PC-3 (cell line): Measurements from ENCODE around the gene CLINT1.

ENCODE experiments used
- EZH2 ChIP-seq: fragments of 300-600 bp; sonication (generic); IDR thresholded peaks from one replicate; pipeline ENCODE4 v1.6.1; 2017; ENCODE audit warnings: antibody characterized with exemption, mild to moderate bottlenecking, low read length; ENCODE audit not compliant: unreplicated experiment
- EZH2phosphoT487 ChIP-seq: fragments of 300-600 bp; sonication (generic); IDR thresholded peaks from 2 replicates; pipeline ENCODE4 v1.6.1; 2018; ENCODE audit warnings: mild to moderate bottlenecking, antibody characterized with exemption, low read length, borderline replicate concordance
- TF ChIP-seq, protein P1 (sequence below): fragments of 300-600 bp; sonication (generic); conservative IDR thresholded peaks from 2 replicates; pipeline ENCODE4 v1.5.1; 2017; ENCODE audit warnings: antibody characterized with exemption, low read depth, mild to moderate bottlenecking, low read length

DNA sequence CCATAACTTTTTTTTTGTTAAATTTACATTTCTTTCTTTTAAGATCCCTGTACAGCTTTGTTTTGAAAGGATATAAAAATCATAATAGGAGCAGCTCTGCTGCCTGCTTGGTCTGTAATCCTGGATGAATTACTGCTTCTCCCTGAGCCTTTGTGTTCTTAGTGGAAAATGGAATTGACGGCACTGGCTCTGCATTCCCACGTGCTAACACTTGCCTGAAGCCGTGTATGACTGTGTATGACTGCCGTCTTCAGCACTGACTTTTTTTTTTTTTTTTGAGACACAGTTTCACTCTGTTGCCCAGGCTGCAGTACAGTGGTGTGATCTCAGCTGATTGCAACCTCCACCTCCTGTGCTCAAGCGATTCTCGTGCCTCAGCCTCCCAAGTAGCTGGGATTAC is 123.0 kb downstream of the CLINT1 start:
- TF ChIP-seq, protein P1, sequence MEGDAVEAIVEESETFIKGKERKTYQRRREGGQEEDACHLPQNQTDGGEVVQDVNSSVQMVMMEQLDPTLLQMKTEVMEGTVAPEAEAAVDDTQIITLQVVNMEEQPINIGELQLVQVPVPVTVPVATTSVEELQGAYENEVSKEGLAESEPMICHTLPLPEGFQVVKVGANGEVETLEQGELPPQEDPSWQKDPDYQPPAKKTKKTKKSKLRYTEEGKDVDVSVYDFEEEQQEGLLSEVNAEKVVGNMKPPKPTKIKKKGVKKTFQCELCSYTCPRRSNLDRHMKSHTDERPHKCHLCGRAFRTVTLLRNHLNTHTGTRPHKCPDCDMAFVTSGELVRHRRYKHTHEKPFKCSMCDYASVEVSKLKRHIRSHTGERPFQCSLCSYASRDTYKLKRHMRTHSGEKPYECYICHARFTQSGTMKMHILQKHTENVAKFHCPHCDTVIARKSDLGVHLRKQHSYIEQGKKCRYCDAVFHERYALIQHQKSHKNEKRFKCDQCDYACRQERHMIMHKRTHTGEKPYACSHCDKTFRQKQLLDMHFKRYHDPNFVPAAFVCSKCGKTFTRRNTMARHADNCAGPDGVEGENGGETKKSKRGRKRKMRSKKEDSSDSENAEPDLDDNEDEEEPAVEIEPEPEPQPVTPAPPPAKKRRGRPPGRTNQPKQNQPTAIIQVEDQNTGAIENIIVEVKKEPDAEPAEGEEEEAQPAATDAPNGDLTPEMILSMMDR, result no peak
- TF ChIP-seq EZH2 (no peak), EZH2phosphoT487 (no peak)
